Fibroblast of pulmonary artery (primary cell): ENCODE measurements around the gene CRYZL1.

ENCODE experiments used
- DNase-seq: peaks from one replicate; pipeline ENCODE4 v3.0.0-alpha.2; 2010; ENCODE audit warnings: low read depth
- H3K4me3 ChIP-seq: replicated peaks from 2 replicates; pipeline ENCODE4 v1.5.1; 2011; ENCODE audit warnings: low read depth, mild to moderate bottlenecking, control low read depth, low read length, moderate library complexity
- CTCF ChIP-seq: IDR thresholded peaks from 2 replicates; pipeline ENCODE4 v1.5.1; 2011; ENCODE audit warnings: mild to moderate bottlenecking, control low read depth, low read length, inconsistent platforms; ENCODE audit errors: missing control alignments

CRYZL1 gene

DNA sequence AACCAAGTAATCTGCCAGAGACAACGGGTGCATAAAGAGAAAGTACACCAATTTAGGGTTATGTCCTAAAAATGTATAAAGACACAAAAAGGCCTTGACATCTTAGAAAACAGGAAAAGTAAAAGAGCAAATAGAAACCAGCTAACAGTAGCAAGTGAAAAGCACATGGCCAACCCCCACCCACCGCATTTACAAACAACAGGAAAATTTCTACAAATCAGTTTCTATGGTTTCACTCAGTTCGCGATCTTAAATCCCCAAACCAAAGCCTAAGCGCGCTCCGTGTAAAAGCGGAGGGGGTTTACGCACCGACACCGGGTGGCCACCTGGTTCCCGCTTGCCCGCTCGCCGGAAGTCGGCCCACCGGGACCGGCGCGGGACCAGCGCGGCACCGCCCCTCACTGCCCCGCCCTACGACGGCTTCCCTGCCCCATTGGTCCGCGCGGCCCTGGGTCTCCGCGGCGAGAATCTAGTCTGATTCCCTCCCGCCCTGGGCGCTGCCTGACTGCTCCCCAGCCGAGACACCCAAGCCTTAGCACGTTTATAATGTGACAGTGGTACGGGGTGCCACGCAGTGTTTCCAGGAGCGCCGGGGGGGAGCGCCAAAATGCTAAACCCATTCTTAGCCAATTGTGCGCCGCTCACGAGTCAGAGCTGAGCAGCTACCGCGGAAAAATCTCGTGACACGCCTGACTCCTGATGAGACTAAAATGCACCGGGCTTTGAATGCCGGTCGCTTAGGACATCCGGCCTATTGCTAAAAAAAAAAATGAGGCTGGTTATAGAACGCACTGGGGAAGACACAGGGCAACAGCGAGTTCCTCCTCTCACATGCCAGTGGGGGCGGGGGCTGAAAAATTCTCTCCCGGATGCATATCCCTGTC, 99.5 kb downstream of the CRYZL1 start, which contains the start of gene GART:
GART (minus strand) TSS at position 362 of the 884 bp plus-strand sequence. CDS start 2,802 bp downstream, outside the sequence.
- no peak for TF ChIP-seq CTCF
- H3K4me3 ChIP-seq: peak within 1 kb of the TSS; percentile 92
- DNase-seq: peak; percentile 64

GRCh38 chr21:33541105-33541711, 100.3 kb downstream of the CRYZL1 start:
- H3K4me3 ChIP-seq: peak overlapping the region; percentile 92
- TF ChIP-seq CTCF: no peak
- peak; percentile 17 for DNase-seq

- no peak for TF ChIP-seq CTCF
- no peak for DNase-seq
- peak overlapping the region; percentile 92 for H3K4me3 ChIP-seq
These were observed 100.8 kb downstream of the CRYZL1 start for GRCh38 chr21:33540711-33541104.

- no peak for TF ChIP-seq CTCF
- DNase-seq: peak; percentile 27
These were observed 101.9 kb downstream of the CRYZL1 start for GRCh38 chr21:33539616-33540015.

More at GRCh38 chr21:33539616-33540015, 101.9 kb downstream of the CRYZL1 start:
- no peak overlapping the region for H3K4me3 ChIP-seq
